Measurements from ENCODE around the gene C17orf67.

DNA sequence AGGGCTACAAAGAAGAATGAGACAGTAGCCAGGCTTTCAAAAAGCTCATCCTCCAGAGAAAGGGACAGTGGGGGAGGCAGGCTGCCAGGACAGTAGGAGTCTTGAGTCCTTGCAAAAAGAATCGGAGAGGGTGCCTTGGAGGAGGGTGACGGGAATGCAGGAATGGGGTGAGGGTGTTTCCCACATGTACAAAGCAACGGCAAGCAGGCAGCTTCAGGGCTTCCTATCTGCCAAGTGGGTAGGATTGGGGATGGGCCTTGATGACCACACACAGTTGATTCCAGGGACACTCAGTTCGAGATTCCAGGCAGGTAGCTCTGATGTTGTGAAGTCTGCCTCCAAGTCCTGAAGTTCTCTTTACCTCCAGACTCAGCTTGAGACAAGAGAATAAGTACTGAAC, 54.4 kb downstream of the C17orf67 start:
- TF ChIP-seq, protein P1, sequence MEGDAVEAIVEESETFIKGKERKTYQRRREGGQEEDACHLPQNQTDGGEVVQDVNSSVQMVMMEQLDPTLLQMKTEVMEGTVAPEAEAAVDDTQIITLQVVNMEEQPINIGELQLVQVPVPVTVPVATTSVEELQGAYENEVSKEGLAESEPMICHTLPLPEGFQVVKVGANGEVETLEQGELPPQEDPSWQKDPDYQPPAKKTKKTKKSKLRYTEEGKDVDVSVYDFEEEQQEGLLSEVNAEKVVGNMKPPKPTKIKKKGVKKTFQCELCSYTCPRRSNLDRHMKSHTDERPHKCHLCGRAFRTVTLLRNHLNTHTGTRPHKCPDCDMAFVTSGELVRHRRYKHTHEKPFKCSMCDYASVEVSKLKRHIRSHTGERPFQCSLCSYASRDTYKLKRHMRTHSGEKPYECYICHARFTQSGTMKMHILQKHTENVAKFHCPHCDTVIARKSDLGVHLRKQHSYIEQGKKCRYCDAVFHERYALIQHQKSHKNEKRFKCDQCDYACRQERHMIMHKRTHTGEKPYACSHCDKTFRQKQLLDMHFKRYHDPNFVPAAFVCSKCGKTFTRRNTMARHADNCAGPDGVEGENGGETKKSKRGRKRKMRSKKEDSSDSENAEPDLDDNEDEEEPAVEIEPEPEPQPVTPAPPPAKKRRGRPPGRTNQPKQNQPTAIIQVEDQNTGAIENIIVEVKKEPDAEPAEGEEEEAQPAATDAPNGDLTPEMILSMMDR (IDR thresholded peaks at IDR 0.05), result no peak
- TF ChIP-seq POLR2A (IDR thresholded peaks at IDR 0.05), result no peak
